Activated CD4-positive, alpha-beta T cell treated with anti-CD3 and anti-CD28 coated beads for 36 hours (primary cell): ENCODE data around the gene RNASE2. TPM values are rescaled to one million over a fixed set of nuclear protein-coding genes. Genes with fewer than 3 reads are reported as not detected.
A peak's percentile ranks its signal among the peaks of the same experiment; 100 is the strongest.

Experiments
- ATAC-seq: fragments of 200-7000 bp; cut with Tn5 transposase; one replicate; pipeline ENCODE4 v1.10.0; 2021; ENCODE audit warnings: mild to moderate bottlenecking, moderate library complexity
- CTCF ChIA-PET: fragments of 350-600 bp; sonication (Branson Sonifier 250); formaldehyde crosslinking; loops from one replicate; lab custom pipeline; 2021; ENCODE audit warnings: antibody characterized with exemption; lab: Charles Lee
- POLR2A ChIA-PET: fragments of 350-600 bp; sonication (Branson Sonifier 250); formaldehyde crosslinking; loops from one replicate; lab custom pipeline; 2021; ENCODE audit warnings: antibody characterized with exemption, inconsistent platforms; lab: Charles Lee
- DNase-seq: peaks from one replicate; pipeline ENCODE4 v3.0.0-alpha.2; 2020
- H3K27ac Mint-ChIP-seq: one replicate; pipeline ENCODE4 v1.8.0; 2021; ENCODE audit warnings: mixed read lengths
- H3K27me3 Mint-ChIP-seq: one replicate; pipeline ENCODE4 v1.8.0; 2021; ENCODE audit warnings: mixed read lengths
- H3K36me3 Mint-ChIP-seq: one replicate; pipeline ENCODE4 v1.8.0; 2021; ENCODE audit warnings: low read depth, mixed read lengths
- H3K4me1 Mint-ChIP-seq: one replicate; pipeline ENCODE4 v1.8.0; 2021; ENCODE audit warnings: mixed read lengths
- H3K4me3 Mint-ChIP-seq: one replicate; pipeline ENCODE4 v1.8.0; 2021; ENCODE audit warnings: mild to moderate bottlenecking, moderate library complexity, mixed read lengths
- H3K9me3 Mint-ChIP-seq: one replicate; pipeline ENCODE4 v1.8.0; 2021; ENCODE audit warnings: low read depth, mixed read lengths
- intact Hi-C, 2 experiments: fragments of 100-400 bp; cut with DNase I in 1 of 2; cut with micrococcal nuclease in 1 of 2; formaldehyde crosslinking; loops; one replicate each; pipeline versions ENCODE4 v1.14.2 to v1.15.1; 2022 to 2024; cut with DNase I, micrococcal nuclease
- total RNA-seq, 2 experiments: library from RNA; stranded (reverse); gene quantifications; one replicate each; pipeline ENCODE4 v1.2.3, GENCODE V29; 2021

RNASE2 gene
- total RNA-seq, 2 experiments from 2014 or later: not detected

DNA sequence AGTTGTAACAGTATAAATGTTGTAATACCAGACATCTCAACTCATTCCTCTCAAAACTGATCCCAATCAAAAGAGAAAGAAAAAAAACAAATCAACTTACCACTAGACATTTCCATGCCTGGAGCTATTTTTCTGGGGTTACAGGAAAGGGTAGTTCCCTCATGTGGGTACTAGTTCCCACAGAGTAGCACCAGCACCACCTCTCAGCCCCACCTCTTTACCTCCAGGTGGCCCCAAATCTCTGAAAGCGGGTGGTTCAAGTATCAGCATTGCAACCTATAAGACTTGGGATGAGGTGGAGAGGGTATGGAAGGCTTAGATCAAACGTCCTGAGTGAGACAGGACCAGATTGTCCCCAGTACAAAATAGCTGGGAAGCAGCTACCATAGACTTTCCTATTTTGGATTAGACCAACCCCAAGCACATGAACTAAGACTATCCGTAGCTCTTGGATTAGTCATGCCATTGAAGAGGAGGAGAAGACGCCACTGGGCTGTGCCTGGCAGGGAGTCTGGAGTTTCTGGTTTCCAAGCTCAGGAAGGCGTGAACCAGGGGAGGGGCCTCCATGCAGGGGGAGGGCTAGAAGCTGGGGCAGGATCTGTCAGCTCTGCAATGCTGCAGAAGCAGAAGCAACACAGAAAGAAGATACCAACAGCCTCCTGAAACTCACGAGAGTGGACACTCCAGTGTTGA lies 43.5 kb downstream of the RNASE2 start, which contains the start of gene SLC39A2:
Gene SLC39A2 (plus strand): TSS at position 620 of the 693 bp plus-strand sequence. CDS start 154 bp downstream, outside the sequence.
- ATAC-seq (peak; percentile 36), DNase-seq (no peak)
- H3K36me3 Mint-ChIP-seq: peaks cover 33% of the 10 kb centered on the region
- no peaks in the 10 kb centered on the region for H3K9me3 Mint-ChIP-seq
- no peaks in the 10 kb centered on the region for H3K27me3 Mint-ChIP-seq
- no peak within 1 kb of the TSS for H3K27ac Mint-ChIP-seq
- CTCF ChIA-PET: interaction anchor here (0.6 to 7.1 kb wide), 9 partner anchors 9 to 331 kb away, joined by 3 to 68 read pairs (median 5); no protein-coding TSS in a partner anchor
- peaks cover 23% of the 10 kb centered on the region for H3K4me1 Mint-ChIP-seq
- no peak within 1 kb of the TSS for H3K4me3 Mint-ChIP-seq
- POLR2A ChIA-PET: interaction anchor here (0.6 to 1.2 kb wide), 3 partner anchors 93 to 1508 kb away, joined by 3 read pairs; no protein-coding TSS in a partner anchor
- intact Hi-C loops: no loop called here

DNA sequence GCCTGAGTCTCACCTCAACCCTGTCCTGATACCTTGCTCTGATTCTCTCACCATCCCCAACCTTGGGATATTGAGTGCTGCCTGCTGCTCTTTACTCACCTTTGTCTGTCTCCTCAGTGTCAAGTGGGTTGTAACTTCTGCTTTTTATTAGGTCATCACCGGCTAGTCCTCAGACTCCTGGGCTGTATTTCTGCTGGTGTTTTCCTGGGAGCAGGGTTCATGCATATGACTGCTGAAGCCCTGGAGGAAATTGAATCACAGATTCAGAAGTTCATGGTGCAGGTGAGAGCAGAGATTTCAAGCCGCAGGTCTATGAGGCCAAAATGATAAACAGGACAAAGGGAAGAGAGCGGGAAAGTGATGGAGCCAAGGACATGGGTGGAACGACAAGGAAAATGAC lies 44.3 kb downstream of the RNASE2 start:
- intact Hi-C loops: no loop called here
- DNase-seq: no peak
- ATAC-seq: no peak
- Mint-ChIP-seq H3K27me3 (no peaks in the 10 kb centered on the region), H3K27ac (no peak overlapping the region), H3K36me3 (peaks cover 28% of the 10 kb centered on the region), H3K4me1 (peaks cover 22% of the 10 kb centered on the region), H3K9me3 (no peaks in the 10 kb centered on the region), H3K4me3 (no peak overlapping the region)
- CTCF ChIA-PET: interaction anchor here (0.8 to 7.1 kb wide), 6 partner anchors 8 to 209 kb away, joined by 3 to 68 read pairs (median 6); no protein-coding TSS in a partner anchor
- POLR2A ChIA-PET: no interaction called here

GRCh38 chr14:21001218-21001617 lies 45.9 kb downstream of the RNASE2 start:
- intact Hi-C loops: no loop called here
- no peak overlapping the region for H3K4me3 Mint-ChIP-seq
- peaks cover 11% of the 10 kb centered on the region for H3K4me1 Mint-ChIP-seq
- ATAC-seq (no peak), DNase-seq (no peak)
- H3K27me3 Mint-ChIP-seq: no peaks in the 10 kb centered on the region
- H3K36me3 Mint-ChIP-seq: peaks cover 12% of the 10 kb centered on the region
- H3K9me3 Mint-ChIP-seq: no peaks in the 10 kb centered on the region
- no peak overlapping the region for H3K27ac Mint-ChIP-seq
- ChIA-PET POLR2A (no interaction called here), CTCF (interaction anchor here (0.6 to 7.1 kb wide), 5 partner anchors 9 to 1712 kb away, joined by 3 to 68 read pairs (median 3); no protein-coding TSS in a partner anchor)

GRCh38 chr14:21003788-21004346 lies 48.6 kb downstream of the RNASE2 start:
- no peaks in the 10 kb centered on the region for H3K4me1 Mint-ChIP-seq
- intact Hi-C loops: no loop called here
- no peaks in the 10 kb centered on the region for H3K9me3 Mint-ChIP-seq
- DNase-seq (no peak), ATAC-seq (no peak)
- no peak overlapping the region for H3K27ac Mint-ChIP-seq
- POLR2A ChIA-PET: interaction anchor here (0.5 kb wide), 1 partner anchor 85 kb away, joined by 3 read pairs; no protein-coding TSS in a partner anchor
- CTCF ChIA-PET: interaction anchor here (0.6 to 3.7 kb wide), 6 partner anchors 11 to 181 kb away, joined by 3 to 49 read pairs (median 4); no protein-coding TSS in a partner anchor
- H3K36me3 Mint-ChIP-seq: no peaks in the 10 kb centered on the region
- no peak overlapping the region for H3K4me3 Mint-ChIP-seq
- H3K27me3 Mint-ChIP-seq: no peaks in the 10 kb centered on the region

Other genes starting within 250 kb of the RNASE2 start
- not detected for gene EDDM3A, start 209.6 kb upstream of the RNASE2 start, total RNA-seq
- gene EDDM3B, start 187.1 kb upstream of the RNASE2 start, total RNA-seq: not detected
- gene RNASE6, start 174.2 kb upstream of the RNASE2 start, total RNA-seq: under 1 TPM; 0.46 to 0.62 TPM
- not detected for gene RNASE1, start 152.6 kb upstream of the RNASE2 start, total RNA-seq
- gene RNASE3, start 64.1 kb upstream of the RNASE2 start, total RNA-seq: not detected
- gene METTL17, start 34.5 kb downstream of the RNASE2 start, total RNA-seq: 10 to 100 TPM; 89.3 to 90.0 TPM
- under 1 TPM; 0.21 to 0.30 TPM for gene SLC39A2, start 43.8 kb downstream of the RNASE2 start, total RNA-seq
- 1 to 10 TPM; 5.5 to 7.0 TPM for gene NDRG2, start 69.6 kb downstream of the RNASE2 start, total RNA-seq
- gene TPPP2, start 74.7 kb downstream of the RNASE2 start, total RNA-seq: not detected
- not detected for gene RNASE13, start 79.3 kb downstream of the RNASE2 start, total RNA-seq
- gene RNASE7, start 86.9 kb downstream of the RNASE2 start, total RNA-seq: not detected
- not detected for gene RNASE8, start 102.3 kb downstream of the RNASE2 start, total RNA-seq
- gene ARHGEF40, start 114.8 kb downstream of the RNASE2 start, total RNA-seq: under 1 TPM; 0.05 to 0.09 TPM
- gene ZNF219, start 143.2 kb downstream of the RNASE2 start, total RNA-seq: 10 to 100 TPM in 1 of 2 experiments, 1 to 10 TPM in 1; 9.6 to 10.8 TPM
- gene TMEM253, start 145.6 kb downstream of the RNASE2 start, total RNA-seq: under 1 TPM in 1 of 2 experiments, not detected in 1; 0.44 TPM
- under 1 TPM in 1 of 2 experiments, not detected in 1; 0.02 TPM for gene OR5AU1, start 200.6 kb downstream of the RNASE2 start, total RNA-seq